ENCODE results near the gene DDX27.

Gene DDX27

DNA sequence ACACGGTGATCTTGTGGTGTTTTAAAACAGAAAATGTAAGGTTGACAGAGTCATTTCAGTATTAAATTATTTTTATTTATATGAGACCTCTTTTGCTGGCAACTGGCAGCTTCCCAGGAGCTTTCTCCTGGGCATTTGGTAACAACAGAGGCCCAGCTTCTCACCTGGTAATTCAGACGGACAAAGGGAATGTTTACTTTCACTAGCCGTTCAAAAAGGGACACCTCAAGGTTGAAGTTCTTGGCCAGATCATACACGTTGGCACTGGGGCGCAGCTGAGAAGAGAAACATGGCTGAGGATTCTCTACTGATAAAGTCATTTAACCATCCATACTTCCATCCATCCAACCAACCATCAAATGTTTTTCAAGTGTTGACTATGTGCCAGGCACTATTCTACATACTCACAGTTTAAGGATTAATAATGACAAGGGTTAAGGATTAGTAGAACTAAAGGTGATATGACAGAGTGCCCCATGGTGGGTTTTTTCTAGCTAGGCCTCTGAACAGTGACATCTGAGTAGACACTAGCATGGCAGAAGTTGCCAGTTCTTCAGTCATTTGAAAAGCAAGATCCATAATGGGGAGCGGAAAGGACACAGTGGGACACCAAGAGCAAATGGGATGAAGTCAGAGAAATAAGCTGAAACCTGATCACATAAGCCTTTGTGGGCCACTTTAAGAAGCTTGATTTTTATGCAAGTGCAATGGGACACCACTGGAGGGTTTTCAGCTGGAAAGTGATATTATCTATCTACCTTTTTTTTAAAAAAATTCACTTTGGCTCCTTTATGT lies 33.5 kb downstream of the DDX27 start:
- DNase-seq, result no peak

DNA sequence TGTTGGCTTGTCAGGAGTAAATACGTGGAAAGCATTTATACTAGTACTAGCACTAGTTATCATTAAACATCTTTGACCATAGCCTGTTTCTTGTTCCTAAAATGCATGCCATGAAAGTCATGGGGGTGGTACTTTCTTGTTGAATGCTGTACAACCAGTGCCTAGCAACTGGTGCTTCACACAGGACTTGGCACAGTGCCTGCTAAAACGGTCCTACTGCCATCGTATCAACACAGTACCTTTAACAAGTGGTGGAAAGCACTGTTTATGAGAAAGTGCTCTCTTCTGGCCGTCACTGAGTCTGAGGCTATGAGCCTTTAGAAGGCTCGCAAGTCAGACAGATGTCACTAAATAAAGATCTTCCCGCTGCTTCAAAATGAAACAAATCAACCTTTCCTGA lies 37.0 kb downstream of the DDX27 start:
- no peak for DNase-seq

DNA sequence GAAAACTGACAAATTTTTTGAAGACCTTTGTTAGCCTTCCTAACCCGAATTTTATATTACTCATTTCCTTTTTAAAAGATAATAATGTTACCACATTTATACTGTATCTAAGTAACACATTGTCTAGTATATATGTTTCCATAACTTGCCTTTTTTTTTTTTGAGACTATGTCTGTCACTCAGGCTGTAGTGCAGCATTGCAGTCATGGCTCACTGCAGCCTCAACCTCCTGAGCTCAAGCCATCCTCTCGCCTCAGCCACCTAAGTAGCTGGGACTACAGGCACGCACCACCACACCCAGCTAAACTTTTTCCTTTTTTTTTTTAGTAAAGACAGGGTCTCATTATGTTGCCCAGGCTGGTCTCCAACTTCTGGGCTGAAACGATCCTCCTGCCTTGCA lies 40.1 kb downstream of the DDX27 start:
- no peak for DNase-seq

DNA sequence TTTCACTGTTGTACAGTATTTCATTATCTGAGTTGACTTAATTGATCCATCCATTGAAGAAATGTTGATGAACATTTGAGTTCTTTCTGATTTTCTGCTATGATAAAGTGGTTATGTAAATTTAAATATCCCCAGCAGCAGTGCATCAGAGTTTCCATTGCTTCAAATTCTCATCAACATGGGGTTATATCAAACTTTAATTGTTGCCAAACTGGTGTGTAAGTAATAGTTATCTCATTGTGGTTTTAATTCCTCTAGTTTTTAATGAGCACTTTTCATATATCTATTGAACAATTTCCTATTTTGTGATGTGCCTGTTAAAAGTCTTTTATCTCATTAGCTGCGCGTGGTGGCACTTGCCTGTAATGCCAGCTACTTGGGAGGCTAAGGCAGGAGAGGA lies 40.6 kb downstream of the DDX27 start:
- no peak for DNase-seq

DNA sequence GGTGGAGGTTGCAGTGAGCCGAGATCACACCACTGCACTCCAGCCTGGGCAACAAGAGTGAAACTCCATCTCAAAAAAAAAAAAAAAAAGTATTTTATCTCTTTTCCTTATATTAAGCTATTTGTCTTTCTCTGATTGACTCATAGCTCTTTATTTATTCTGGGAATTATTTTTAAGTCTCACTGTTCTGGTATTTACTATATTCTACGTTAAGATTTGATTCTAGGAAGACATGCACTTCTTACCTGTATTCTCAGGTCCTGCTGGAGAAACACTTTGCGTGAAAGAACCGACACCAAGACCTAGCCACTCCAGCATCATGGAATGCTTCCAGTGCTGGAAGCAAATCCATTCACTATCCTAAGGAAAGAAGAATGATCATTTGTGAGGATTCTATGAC lies 41.0 kb downstream of the DDX27 start:
- DNase-seq, result no peak

DNA sequence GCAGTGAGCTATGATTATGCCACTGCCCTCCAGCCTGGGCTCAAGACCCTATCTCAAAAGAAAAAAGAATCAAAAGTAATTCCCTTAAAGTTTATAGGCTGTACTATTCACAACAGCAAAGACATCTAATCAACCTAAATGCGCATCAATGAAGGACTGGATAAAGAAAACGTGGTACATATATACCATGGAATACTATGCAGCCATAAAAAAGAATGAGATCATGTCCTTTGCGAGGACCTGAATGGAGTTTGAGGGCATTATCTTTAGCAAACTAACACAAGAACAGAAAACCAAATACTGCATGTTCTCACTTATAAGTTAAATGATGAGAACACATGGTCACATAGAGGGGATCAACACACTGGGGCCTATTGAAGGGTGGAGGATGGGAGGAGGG lies 42.0 kb downstream of the DDX27 start:
- no peak for DNase-seq

DNA sequence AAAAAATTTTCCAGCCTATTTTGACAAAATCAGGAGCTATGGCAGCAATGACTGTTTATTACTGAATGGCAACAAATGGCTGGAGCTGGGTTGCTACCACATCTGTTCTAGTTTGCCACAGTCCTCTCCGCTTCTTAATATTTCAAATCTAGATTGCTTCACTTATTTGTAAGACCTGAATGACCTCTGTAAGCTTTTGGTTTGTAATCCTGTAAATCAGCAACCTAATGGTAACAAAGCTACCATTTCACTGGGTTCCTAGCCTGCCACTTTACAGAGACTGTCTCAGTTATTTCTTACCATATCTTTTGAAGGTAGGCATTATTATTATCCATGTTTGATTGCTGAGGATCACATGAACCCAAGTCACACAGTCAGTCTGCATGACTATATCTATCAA lies 43.2 kb downstream of the DDX27 start:
- DNase-seq, result no peak

DNA sequence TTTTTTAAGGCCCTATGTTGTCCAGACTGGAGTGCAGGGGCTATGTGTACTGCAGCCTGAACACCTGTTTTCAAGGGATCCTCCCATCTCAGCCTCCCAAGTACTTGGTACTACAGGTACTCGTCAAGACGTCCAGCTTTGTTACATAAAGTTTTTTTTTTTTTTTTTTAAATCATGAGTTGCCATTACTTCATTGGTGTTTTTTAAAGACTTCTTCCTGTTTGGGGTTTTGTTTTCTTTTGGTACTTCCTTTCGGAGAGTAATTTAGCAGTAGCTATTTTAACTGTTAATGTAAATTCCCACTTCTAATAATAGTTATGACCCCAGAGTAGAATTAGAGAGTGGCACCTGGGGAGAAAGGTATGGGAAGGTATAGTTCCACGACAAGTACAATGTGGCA lies 48.1 kb downstream of the DDX27 start:
- DNase-seq, result no peak

DNA sequence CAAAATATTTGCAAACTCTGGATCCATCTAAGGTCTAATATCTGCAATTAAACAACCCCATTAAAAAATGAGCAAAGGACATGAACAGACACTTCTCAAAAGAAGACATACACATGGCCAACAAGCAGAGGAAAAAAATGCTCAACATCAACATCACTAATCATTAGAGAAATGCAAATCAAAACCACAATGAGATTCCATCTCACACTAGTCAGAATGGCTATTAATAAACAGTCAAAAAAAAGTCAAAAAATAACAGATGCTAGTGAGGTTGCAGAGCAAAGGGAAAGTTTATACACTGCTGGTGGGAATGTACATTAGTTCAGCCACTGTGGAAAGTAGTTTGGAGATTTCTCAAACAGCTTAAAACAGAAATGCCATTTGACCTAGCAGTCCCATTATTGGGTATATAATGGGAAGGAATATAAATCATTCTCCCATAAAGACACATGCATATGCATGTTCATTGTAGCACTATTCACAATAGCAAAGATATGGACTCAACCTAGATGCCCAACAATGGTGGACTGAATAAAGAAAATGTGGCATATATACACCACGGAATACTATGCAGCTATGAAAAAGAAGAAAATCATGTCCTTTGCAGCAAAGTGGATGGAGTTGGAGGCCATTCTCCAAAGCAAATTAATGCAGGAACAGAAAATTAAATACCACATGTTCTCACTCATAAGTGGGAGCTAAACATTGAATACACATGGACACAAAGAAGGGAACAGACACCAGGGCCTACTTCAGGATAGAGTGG lies 49.6 kb downstream of the DDX27 start:
- no peak for DNase-seq

DNA sequence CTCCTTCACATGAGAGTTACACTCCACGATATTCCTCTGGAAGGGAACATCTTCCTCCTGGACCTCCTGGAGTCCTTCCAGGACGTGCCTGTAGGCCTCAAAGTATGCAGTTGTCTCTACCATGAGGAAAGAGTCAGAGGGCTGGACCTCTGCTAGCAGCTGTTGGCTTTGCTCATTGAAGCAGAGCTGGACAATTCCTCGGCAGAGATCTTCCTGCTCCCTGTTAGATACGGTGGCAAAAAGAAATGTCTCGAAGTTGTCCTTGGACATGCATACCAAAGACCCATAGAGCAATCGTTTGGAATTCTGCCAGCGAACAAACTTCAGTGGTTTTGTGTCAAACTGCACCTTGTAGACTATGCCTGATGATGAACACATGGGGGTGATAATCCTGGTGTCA lies 51.0 kb downstream of the DDX27 start:
- no peak for DNase-seq

DNA sequence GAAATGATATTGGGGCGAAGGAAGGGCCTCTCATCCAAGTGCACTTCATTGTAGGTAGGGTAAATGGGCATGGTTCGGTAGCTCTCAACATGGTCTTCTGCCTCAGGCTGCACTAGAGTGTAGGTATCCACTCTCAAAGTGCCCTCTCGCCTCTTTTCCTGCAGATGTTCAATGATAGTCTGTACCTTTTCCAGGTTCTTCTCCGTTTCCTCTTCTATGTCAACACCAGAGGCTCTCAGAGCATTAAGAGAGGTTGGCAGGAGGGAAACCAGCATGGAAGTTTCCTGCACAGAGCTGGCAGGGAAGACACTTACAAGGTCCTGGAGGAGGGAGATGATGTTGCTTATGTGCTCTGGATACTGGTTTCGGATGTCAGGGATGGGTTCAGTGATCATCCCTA lies 51.5 kb downstream of the DDX27 start:
- DNase-seq, result no peak

DNA sequence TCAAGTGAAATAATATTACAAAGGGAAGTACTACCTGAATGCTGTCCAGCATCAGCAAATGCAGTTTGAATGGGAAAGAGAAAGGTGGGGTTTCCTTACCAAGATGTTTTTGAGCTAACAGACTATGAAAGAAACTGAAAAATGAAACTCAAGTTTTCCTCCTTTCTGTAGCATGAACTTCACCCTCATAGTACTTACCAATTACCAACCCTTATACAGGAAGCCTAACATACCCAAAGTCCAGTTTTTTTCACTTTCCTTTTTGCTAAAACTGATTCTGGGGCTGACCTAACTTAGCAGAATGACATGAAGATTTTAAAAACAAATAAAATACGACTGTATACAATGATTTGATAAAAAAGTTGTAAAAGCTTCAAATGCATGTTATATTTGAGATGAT lies 53.4 kb downstream of the DDX27 start:
- no peak for DNase-seq

DNA sequence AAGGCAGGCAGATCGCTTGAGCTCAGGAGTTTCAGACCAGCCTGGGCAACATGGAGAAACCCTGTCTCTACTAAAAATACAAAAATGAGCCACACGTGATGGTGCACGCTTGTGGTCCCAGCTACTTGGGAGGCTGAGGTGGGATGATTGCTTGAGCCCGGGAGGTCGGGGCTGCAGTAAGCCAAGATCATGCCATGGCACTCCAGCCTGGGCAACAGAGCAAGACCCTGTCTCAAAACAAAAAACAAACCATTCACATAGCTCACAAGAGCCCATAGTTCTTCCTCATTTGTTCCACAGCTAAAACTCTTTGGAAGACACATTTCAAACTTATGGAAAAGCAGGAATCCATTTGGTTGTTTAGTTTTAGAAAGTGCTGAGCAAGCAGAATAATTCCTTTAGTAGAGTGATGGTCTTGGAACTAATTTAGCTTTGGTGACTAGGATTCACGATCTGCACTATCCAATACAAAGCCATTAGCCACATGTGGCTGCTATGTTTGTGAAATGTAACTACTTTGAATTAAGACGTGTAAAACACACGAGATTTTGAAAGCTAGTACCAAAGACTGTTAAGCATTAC lies 54.6 kb downstream of the DDX27 start:
- DNase-seq, result no peak

DNA sequence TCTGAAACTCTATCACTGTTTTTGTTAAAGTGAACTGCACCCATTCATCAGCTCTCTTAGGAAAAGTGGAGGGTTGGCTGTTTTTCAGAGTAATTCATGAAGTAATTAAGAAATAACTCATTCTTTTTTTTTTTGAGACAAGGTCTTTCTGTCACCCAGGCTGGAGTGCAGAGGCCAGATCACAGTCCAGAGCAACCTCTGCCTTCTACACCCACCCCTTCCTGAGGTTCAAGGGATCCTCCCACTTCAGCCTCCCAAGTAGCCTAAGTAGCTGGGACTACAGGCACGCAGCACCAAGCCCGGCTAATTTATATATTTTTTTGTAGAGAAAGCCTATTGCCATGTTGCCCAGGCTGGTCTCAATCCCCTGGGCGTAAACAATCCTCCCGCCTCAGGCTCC lies 56.0 kb downstream of the DDX27 start:
- DNase-seq, result no peak

DNA sequence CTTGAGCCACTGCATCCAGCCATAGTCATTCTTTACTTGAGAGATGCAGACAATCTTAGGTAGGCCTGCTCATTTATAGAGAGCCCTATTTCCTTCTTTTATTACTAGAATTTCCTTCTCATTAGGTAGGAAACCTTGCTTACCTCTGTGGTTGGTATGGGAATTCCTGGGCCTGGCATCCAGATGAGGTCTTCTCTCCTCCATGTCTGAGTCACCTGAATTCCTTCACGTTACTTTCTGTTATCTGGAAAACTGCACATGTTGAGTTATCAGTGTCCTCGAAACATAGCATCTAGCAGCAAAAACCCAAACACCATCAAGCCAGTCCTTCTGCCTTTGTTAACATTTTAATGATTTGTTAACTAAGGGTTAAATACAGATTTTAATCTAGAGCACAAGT lies 56.4 kb downstream of the DDX27 start:
- DNase-seq, result no peak

DNA sequence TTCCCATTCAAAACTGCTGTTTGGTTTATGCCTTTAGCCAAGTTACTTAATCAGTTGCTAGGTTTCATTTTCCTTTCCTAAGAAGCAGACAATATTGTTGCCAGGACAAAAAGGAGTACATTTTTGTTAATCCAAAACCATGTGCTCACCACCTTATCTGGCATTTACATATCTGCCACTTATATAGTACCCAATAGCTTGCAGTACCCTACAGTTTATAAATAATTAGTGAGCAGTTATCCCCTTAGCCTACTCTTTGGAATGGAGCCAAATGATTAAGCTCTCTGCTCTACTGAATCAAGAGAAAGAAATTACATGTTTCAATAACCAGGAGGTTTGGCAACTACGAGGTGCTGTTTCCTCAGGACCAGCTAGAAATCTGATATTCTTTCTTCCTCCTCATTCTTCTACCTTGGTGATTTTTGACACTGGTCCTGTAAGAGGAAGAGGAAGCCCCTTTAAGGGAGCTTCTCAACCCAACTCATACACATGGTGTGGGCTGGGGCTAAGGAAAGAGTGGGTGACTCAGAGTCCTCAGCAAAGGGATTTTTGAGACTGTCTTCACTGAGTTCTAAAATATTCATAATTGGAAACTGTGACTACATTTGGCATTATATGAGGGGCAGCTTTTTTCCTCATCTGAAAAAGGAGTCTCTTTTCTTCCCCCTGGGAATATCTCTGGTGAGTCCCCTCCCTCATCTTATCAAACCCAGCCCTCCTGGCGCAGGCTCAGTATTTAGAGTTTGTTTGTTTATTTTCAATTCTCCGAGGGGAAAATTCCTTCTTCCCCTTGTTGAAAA lies 57.1 kb downstream of the DDX27 start:
- peak; percentile 69 for DNase-seq

DNA sequence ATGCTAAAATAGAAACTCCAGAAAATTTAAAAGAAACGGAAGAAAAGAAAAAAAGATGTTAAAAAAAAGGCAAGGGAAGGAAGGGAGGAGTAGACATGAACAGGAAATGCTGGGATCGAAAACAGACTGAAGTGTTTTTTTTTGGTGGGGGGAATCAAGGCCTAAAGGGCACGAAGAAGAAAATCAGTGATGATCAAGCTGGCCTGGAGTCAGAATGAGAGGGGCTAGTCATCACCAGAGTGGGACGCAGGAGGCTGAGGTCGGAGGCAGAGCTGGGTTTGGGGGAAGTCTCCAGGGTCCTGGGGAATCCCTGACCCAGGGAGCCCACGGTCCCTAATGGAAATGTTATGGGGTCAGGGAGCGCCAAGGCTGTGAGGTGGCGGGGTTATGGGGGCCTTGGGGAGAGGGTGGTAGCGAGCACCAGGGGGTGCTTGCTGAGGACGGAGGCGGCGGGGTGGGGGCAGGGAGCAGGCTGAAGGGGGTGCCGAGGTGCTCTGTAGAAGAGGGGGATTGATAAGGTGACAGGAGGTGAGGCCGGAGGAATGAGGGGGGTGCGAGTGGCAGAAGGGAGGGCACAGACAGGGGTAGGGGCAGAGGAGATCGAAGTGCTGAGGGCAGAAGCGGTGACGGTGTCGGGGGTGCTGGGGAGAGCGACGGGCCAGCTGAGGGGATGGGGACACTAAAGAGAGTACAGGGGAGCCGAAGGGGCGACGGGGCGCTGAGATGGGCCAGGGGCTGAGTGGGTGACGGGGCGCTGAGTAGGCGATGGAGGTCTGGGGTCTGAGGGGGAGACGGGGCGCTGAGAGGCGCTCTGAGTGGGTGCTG lies 58.0 kb downstream of the DDX27 start:
- DNase-seq, result peak; percentile 81

DNA sequence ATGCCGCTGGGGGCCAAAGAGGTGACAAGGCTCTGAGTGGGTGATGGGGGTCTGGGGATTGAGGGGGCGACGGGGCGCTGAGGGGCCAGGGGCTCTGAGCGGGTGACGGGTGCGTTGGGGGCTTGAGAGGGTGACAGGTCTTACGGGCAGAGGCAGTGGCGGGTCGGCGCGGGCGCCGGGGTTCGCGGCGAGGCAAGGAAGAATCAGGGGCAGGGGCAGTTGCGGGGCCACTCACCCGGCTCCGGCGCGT lies 58.5 kb downstream of the DDX27 start:
- DNase-seq, result no peak

DNA sequence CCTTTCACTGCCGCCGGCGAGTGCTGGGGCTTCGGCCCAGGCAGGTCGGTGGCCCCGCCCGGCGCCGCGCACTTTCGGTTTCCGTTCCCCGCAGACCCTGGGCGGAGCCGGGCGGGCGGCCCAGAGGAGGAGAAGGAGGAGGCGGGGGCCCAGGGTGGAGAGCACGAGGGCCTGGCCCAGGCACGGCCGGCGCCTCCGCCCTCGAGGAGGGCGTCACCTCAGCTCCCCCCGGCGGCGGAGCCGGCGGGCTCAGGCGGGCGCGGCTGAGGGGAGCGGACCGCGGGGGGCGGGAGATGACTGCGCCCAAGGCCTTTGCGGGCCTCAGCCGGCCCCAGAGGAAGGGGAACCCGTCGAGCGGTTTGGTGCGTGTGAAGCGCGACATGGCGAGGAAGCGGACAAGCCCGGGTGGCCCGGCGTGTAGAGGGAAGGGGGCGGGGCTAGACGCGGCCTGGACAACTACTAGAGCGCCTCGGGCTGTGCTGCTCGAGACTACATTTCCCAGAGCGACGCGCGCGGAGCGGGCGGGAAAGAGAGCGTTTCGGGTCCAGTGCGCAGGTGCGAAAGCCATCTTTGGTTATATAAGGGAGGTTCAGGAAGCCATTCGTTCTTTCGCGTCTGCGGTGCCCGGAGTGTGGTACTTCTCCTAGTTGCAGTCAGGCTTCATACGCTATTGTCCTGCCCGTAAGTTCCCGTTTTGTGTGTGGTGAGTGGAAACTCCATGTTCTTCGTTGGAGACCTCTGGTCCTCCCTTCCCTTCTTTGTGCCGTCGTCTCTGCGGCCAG lies 59.0 kb downstream of the DDX27 start, which contains the start of gene ZNFX1:
Gene ZNFX1 (minus strand): TSS at position 22 of the 782 bp plus-strand sequence. CDS start 2,218 bp downstream, outside the sequence.
- peak; percentile 98 for DNase-seq

DNA sequence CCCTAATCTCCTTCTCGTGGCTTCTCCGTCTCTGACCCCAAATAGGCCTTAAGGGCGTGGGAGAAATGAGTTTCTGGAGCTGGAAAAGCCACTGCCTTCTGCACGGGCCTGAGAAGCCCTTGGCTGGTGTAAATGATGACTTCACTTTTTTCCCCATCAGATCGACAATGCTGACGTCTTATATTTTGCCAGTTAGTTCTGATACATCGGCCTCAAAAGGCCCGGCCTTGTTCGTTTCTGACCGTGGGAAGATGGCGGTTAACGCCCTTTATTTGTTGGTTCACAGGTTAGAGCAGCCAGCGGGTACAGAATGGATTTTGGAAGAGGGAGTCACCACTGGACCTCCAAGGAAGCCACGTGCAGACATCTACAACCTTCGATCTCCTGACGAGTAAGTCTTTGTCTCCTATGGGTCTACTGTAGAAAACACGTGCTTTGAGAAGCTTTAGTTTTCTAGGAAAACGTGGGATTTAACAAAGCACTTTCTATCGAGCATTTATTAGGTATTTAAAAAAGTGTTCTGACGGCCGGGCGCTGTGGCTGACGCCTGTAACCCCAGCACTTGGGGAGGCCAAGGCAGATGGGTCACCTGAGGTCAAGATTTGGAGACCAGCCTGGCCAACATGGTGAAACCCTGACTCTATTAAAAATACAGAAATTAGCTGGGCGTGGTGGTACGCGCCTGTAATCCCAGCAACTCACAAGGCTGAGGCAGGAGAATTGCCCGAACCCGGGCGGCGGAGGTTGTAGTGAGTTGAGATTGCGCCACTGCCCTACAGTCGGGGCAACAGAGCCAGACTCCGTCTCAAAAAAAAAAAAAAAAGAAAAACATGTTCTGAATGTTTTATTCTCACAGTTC lies 59.8 kb downstream of the DDX27 start:
- DNase-seq, result peak; percentile 44

All from stimulated activated CD4-positive, alpha-beta T cell treated with anti-CD3 and anti-CD28 coated beads, Interleukin-1b, Interleukin-23, amount 100 ng/mL, for 48 hours (primary cell).